GM21526 (cell line): Measurements from ENCODE around the gene AKAP13.
"Not testable (repeated sequence)": the region's sequence is repeated elsewhere in the genome, so short reads cannot be mapped to it uniquely, and the experiment has no call there.

Experiments used
- ATAC-seq: cut with Tn5 transposase; IDR thresholded peaks from one replicate; pipeline ENCODE4 v1.9.1; 2021; ENCODE audit warnings: moderate library complexity; ENCODE audit not compliant: unreplicated experiment, low FRiP score

The AKAP13 gene

DNA sequence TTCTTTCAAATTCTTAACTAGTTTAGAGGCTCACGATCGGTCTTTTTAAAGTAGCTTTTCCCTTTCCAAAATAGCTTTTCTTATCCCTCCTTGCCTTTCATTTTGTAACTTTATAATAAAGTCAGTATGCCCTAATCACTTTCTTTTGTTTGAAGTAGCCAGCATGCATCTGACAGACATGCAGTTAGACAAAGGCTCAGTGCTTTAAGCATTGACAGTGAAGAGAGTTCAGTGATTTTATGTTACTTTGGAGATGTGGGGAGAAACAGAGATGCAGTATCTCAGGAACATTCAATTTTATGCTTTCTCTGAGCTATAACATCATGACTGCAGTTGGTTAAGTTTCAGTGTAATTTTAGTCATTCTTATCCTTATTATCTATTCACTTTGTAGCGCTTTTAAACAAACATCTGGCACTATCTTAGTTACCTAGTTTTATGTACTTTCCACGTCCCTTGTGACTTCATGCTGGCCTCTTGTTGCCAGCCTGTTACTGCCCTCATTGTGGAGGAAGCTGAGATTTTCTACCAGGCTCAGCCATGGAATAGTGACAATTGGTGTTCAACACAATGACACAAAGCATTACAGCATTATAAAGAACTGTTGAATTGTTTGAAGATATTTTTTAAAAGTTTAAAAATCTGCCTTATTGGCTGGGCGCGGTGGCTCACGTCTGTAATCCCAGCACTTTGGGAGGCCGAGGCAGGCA, 90.3 kb downstream of the AKAP13 start:
- ATAC-seq, result no peak

- no peak for ATAC-seq
Measured at GRCh38 chr15:85472349-85472748, 91.9 kb downstream of the AKAP13 start.

- no peak for ATAC-seq
Measured at GRCh38 chr15:85473455-85473854, 93.1 kb downstream of the AKAP13 start.

DNA sequence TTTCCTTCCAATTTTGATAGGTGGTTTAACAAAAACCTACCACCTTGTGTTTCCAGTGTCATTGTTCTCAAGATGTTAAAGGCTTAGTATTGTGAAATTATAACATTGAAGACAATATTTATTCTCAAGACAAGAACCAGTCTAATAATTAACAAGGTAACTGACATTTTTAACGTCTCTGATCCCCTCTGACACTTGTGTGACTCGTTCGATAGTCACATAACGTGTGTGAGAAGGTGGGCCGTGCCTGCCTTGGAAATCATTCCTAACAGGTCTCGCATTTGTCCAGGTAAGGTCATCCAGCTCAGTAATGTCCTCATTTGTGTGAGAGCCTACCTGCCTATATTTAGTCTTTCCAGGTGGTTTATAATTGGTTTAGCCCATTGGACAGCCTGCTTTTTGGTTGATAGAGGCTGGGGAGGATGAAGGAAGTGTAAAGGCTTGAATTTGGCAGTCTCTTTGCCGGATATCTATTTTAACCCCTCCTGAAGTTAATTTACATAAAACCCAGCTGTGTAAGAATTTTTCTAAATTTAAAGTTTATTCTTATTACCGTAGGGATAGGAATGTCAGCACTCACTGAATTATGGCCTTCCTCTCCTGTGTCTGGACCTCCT, 94.4 kb downstream of the AKAP13 start:
- ATAC-seq, result peak; percentile 54

DNA sequence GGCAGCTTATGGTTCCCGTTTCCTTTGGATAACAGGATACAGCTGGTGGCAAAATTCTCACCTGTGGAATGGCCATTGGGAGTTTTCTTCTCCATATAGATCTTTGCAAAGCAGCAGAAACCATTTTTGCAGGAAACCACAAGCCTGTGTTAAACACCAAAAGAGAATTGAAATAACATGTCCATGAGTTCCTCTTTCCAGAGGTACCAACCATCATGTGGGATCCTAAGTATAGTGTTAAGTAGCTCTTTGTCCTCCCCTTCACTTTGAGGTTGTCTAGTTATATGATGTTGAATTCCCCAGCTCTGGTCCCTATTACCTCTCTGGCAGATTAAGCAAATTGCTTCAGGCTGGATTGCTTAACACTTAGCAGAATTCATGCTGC, 94.9 kb downstream of the AKAP13 start:
- ATAC-seq, result peak; percentile 36

GRCh38 chr15:85475711-85476110, 95.3 kb downstream of the AKAP13 start:
- no peak for ATAC-seq

- ATAC-seq, result no peak
Measured at GRCh38 chr15:85477061-85477460, 96.7 kb downstream of the AKAP13 start.

DNA sequence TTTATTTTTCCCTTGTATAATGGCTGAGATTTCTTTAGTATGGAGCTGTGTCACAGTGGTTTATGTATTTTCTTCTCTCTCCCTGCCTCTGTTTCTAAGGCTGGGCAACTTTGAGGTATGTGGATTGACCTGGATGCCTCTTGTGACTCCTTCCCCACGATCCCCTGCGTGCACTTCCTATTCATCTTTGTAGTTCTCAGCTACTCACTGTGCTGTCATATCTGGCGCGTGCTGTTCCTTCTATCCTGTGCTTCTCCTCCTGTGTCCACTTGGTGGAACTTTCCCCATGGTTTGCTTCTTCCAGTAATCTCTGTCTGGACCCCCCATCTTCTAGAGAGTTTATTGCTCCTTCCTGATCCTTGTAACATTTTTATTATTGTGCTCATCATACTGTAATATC, 97.3 kb downstream of the AKAP13 start:
- ATAC-seq, result no peak

GRCh38 chr15:85479071-85479647, 98.8 kb downstream of the AKAP13 start:
- ATAC-seq, result no peak

DNA sequence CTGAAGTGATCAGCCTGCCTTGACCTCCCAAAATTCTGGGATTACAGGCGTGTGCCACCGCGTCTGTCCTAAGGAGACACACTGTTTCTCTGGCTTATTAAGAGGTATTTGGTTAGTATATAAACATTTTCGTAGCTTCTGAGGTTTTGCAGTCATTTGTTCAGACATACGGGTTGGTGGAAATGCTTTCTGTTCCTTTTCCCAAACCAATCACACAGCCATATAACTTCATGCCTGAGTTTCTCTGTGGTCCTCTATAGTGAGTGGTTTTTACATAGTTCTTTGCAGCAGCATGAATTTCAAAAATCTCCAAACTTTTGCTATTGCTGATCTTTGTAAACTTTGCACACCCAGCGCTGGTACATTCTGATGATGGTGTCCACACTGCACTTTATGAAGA, 100.5 kb downstream of the AKAP13 start:
- ATAC-seq, result no peak

GRCh38 chr15:85481543-85481942, 101.1 kb downstream of the AKAP13 start:
- ATAC-seq, result not testable (repeated sequence)

GRCh38 chr15:85482894-85483293, 102.5 kb downstream of the AKAP13 start:
- no peak for ATAC-seq

- not testable (repeated sequence) for ATAC-seq
Measured at GRCh38 chr15:85483955-85484354, 103.6 kb downstream of the AKAP13 start.

- not testable (repeated sequence) for ATAC-seq
Measured at GRCh38 chr15:85484923-85485322, 104.5 kb downstream of the AKAP13 start.

DNA sequence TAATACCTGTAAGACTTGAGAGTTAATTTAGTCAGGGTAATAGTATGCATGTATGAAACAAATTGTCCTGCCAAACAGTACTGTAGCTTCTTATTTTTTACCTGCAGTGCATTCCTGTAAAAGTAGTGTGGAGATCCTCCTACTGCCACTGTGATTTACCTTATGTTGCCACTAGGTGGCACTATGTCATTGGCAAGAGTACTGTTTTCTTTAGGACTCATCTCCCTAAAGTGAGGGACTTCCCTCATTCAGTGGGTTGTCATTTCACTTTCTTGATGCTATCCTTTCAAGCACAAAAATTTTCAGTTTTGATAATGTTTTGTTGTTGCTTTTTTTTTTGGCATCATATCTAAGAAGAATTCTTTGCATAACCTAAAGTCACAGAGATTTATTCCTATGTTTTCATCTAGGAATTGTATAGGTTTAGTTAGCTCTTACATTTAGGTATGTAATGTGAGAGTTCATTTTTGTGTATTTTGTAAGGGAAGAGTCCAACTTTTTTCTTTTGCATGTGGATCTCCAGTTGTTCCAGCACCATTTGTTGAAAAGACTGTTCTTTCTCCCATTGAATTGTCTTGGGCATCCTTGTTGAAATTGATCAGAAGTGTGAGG, 105.7 kb downstream of the AKAP13 start:
- no peak for ATAC-seq

DNA sequence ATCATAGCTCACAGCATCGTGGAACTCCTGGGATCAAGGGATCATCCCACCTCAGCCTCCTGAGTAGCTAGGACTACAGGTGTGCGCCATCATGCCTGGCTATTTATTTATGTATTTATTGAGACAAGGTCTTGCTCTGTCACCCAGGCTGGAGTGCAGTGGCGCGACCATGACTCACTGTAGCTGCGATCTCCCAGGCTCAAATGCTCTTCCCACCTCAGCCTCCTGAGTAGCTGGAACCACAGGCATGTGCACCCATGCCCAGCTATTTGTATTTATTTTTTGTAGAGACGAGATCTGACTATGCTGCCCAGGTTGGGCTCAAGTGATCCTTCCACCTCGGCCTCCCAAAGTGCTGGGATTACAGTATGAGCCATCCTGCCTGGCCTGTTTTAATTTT, 107.4 kb downstream of the AKAP13 start:
- not testable (repeated sequence) for ATAC-seq

- ATAC-seq, result no peak
Measured at GRCh38 chr15:85488997-85489396, 108.6 kb downstream of the AKAP13 start.

- no peak for ATAC-seq
Measured at GRCh38 chr15:85489773-85490493, 109.5 kb downstream of the AKAP13 start.

DNA sequence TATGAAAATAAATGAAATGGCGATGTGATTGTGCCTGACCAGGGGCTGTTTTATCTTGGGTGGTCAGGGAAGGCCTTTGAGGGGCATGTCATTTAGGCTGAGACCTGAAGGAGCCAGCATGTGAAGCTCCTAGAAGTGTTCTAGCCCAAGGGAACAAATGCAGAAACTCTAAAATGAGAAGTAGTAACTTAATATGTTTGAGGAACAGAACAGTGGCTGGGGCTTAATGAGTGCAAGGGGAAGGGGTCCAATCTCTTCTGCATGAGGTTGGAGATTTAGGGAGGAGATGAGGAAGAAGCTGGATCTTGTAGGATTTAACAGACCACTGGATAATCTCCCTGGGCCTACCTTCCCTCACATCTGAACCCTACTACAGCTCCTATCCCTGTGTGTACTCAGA, 110.5 kb downstream of the AKAP13 start:
- no peak for ATAC-seq

- no peak for ATAC-seq
Measured at GRCh38 chr15:85491691-85492090, 111.3 kb downstream of the AKAP13 start.

DNA sequence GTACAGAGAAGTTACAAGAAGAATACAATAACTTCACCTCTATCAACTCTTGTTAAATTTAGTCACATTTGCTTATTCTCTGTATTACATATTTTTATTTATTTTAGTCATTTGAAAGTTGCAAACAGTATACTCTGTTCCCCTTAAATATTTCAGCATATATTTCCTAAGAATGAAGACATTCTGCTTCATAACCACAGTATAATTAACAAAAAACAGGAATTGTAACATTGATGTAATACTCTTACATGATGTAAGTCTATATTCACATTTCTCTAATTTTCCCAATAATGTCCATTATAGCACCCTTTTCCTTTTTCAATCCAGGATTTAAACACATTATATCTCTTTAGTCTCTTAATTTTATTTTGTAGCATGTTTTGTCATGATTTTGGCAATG, 112.0 kb downstream of the AKAP13 start:
- no peak for ATAC-seq
